ENCODE results near the gene PC.

DNA sequence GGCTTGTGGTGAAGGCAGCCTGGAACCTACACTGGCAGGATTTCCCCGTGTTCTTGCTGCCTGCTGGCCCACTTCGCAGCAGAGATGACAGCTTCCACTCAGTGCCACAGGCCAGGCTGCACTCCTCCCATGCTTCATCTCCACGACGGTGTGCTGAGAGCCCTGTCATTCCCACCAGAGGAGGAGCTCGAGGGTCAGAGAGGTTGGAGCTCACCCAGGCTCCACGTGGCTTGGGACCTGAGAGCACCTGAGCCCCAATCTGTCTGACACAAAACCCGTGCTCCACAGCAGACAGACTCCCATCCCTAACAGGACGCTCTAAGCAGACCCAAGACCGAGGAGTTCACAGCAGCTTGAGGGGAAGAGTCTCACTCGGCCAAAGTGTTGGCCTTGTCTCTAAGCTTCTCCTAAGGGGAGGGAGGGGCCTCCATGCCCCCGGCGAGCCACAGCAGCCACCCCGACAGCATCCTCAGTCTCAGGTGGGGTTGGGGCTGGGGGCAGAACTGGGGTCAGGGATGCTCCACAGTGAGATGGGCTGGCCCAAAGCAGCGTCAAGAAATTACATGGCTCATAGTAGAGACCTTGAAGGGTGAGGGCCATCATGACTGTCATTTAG lies 90.7 kb downstream of the PC start:
- TF ChIP-seq, protein P1, sequence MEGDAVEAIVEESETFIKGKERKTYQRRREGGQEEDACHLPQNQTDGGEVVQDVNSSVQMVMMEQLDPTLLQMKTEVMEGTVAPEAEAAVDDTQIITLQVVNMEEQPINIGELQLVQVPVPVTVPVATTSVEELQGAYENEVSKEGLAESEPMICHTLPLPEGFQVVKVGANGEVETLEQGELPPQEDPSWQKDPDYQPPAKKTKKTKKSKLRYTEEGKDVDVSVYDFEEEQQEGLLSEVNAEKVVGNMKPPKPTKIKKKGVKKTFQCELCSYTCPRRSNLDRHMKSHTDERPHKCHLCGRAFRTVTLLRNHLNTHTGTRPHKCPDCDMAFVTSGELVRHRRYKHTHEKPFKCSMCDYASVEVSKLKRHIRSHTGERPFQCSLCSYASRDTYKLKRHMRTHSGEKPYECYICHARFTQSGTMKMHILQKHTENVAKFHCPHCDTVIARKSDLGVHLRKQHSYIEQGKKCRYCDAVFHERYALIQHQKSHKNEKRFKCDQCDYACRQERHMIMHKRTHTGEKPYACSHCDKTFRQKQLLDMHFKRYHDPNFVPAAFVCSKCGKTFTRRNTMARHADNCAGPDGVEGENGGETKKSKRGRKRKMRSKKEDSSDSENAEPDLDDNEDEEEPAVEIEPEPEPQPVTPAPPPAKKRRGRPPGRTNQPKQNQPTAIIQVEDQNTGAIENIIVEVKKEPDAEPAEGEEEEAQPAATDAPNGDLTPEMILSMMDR (IDR thresholded peaks at IDR 0.05) = no peak
- no peak for TF ChIP-seq POLR2A (IDR thresholded peaks at IDR 0.05)

Measured in lower leg skin (tissue), 3 donors.